HG03103 (cell line): ENCODE measurements around the gene C9orf85.

Source experiments
- ATAC-seq: cut with Tn5 transposase; IDR thresholded peaks from one replicate; pipeline ENCODE4 v1.9.1; 2021; ENCODE audit warnings: low read depth; ENCODE audit not compliant: unreplicated experiment

The C9orf85 gene

DNA sequence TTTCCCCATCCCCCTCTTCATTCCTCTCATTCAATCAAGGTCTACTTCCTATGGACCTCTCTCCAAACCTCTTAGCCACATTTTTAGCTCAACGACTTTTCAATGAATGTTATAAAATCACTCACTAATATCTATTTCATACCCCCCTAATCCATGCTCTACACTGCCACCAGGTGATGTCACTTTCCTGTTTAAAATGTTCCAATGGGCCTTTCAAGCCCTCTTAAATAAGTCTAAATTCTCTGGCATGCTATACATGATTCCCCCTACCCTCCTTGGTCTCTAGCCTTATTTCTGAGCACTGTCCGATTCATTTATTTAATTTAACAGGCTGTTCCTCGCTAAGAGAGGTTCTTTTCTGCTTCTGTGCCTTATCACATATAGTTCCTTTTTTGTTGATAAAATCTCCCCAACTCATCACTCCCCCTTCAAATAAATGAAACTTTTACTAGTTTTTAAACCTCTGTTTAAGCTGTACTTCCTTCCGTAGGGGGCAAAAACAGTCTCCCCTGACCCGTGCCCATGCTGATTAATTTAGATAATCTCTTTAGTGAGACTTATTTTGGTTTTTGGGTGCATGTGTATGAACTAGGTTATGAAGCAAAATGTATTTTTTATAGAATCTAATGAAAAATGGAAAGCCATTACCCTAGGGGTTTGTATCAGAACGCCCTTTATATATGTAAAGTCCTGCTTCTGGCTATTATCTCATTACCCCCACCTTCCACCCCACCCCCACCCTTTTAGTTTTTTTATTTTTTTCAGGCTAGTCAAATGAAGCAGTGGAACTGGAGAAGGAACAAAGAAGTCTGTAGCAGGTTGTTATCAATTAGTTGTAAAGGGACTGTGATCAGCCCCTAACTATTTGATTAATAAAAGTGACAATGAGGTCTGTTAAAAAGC is 9.5 kb upstream of the C9orf85 start:
- no peak for ATAC-seq

DNA sequence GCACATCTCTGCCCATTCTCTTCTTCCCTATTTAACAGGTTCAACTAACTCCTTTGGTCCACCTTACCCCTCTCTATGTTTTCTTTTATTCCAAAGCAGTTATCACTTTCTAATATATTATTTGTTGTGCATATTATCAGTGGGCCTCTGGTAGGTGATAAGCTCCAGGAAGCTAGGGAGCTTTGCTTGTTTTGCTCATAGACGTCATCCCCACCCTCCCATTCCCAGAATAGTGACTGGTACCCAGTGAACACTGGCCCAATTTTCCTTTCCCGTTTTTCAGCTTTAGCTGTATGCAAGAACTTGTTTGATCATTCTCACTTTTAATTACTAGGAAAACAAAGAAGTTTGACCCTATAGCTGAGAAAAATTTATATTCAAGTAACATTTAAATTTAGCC is 7.4 kb upstream of the C9orf85 start:
- no peak for ATAC-seq

DNA sequence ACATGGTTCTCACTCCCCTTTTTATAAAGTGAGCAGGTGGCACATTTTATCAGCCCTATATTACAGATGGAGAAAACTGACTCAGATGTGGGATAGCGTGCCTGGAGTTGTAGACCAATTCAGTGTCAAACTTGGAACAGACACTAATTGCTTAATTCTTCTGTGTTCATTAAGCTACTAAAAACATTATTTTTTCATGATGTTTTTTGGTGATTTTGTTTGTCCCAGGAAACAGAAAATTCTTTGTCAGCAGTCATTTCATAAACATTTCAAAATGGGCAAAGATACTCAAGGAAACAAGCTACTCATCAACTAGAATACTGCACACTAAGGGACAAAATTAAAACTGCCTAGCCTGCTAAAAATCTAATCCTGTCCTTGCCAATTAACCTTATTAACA is 2.6 kb upstream of the C9orf85 start:
- no peak for ATAC-seq

DNA sequence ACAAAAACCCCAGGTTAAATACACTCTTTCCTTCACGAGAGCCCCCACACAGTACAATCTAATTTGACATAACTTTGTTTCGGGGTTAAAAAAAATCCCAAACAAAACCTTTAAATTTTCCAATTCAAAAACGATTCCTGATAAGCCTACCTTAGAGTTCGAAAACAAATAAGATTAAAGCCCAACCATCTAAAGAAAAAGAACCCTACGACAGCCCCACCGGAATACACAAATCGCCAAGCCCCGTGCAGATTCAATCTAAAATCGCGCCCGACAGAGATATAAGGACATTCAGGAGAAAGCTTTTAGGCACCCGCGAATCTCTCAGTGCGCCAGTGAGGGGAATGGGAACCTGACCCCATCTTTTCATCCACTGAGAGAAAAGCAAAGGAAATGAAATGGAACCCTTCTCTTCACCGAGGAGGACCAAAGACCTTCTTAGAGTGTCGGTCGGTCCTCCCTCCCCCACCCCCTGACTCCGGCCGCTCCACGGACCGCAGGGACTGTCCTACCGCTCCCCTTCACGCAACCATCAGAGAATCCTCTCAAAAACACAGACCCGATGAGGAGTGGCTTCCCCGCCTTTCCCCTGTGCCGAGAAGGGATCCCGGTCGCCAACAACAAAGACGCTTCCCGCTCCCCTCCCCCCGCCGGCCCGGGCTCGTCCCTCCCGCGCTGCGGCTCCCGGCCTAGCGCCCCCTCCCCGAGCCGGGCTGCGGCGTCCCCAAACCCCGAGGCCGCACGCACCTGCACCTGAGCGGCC is 1.4 kb upstream of the C9orf85 start:
- ATAC-seq, result peak; percentile 3

DNA sequence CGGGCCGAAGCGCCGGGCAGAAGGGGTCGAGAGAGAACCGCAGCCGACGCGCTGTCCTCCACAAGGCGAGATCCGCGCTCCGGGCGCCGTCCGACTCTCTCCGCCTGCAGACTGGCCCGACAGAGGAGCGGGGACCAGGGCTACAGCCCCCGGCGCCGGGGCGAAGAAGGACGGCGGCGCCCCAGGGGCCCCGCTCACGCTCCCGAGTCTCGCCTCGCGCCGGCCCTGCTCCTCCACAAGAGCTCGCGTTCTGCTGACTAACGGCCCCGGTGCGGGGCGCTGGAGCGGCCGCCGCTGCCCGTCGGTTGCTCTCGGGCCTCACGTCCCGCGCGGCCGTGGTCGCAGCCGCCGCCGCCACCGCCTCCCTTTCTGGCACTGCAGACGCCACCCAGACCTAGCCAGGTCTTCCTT is 784 bp upstream of the C9orf85 start:
- peak; percentile 3 for ATAC-seq

DNA sequence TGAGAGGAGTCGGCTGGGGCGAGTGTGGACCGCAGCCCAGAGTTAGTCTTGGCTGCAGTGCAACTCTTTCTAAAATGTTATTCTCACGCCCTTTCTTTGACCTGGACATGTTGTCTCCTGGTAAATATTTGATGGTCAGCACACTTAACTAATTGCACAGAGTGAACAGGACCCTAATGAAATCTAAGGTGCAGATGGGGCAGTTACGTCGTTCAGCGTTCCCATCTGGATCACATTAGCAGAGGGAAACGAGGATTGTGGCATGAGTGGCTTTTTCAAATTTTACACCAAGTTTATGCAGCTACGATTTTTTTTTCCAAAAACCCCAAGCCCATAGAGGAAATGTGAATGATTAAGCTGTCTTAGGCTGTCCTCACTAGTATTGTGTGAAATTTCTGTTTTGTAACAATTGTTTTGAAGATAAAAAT is 483 bp downstream of the C9orf85 start:
- ATAC-seq, result no peak

DNA sequence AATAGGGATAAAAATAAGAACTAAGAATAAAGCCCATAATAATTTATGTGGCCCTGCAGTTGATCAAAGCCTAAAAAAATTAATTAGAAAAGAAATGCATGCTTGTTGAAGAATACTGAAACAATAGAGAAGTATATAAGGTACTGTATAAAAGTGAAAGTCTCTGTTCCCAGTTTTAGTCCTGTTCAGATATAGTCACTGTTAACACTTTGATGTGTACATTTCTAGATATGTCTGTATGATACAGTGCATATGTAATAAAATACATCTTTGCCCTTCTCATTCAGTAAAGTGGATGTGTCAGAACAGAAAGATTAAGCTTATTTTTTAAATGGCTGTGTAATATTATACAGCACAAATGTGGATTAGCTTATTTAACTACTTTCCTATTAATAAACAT is 4.1 kb downstream of the C9orf85 start:
- ATAC-seq, result no peak

DNA sequence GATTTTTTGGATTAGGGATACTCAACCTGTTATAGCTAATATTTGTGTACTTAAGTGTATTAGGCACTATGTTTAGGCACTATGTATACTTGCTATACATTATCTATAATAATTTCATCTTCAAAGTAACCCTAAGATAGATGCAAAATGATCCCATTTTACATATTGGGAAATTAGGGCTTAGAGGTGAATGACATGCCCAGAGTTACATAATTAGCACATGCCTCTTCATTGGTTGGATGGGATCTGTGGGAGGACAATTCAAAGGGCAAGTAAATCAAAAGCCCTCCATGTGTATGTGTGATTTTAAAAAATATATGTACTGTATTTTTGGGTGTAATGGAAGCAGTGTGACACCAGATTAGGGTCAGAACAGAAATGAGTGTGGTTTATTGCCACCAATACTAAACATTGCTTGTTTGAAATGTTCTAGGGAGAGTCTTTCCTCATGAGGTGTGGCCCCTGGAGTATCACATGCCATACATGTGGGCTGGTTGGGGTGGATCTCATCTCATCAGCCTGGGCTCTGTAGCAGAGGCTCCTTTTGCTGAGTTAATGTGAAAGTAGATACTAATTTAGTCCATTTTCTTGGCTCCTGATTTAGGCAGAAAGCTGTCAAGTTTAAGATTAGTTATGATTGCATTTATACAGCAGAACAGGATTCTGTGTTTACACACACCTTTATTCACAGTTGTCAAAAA is 5.5 kb downstream of the C9orf85 start:
- peak; percentile 84 for ATAC-seq

DNA sequence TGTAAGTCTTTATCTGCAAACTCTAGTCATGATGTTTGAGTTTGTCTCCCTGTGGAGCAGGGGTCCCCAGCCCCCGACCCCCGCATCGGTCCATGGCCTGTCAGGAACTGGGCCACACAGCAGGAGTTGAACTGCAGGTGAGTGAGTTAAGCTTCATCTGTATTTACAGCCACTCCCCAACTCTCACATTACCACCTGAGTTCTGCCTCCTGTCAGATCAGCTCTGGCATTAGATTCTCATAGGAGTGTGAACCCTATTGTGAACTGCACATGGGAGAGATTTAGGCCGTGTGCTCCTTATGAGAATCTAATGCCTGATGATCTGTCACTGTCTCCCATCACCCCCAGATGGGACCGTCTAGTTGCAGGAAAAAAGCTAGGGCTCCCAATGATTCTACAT is 7.0 kb downstream of the C9orf85 start:
- ATAC-seq, result no peak

DNA sequence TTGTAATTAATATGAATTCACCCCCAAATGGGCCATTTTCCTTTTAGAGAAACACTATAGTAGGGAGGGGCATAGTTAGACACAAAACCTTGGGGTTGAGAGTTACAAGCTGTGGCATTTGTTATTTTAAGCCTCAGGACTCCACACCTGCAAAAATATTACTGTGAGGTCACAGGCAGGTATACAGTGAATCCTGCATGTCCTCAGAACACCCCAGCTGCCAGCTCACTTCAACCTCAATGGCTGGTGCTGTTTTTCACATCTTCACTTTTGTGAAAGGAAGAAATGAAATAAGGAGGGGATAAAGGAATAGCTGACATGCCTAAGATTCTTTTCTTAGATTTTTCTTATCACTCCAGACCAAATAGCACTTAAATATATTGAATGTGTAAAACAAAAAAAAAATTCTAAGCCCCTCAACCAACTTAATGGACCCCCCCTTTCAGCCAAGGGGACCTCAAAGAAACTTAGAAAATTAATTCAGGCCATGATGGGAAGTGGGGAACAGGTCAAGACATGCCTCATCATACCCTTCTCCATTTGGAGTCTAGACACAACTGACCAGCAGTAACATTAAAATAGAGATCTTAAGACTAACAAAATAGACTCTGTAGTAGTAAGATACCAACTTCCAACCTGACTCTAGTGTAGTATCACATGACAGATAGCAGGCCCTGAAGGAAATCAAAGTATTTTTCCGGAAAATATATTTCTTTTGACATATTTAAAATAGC is 9.2 kb downstream of the C9orf85 start:
- ATAC-seq, result no peak

DNA sequence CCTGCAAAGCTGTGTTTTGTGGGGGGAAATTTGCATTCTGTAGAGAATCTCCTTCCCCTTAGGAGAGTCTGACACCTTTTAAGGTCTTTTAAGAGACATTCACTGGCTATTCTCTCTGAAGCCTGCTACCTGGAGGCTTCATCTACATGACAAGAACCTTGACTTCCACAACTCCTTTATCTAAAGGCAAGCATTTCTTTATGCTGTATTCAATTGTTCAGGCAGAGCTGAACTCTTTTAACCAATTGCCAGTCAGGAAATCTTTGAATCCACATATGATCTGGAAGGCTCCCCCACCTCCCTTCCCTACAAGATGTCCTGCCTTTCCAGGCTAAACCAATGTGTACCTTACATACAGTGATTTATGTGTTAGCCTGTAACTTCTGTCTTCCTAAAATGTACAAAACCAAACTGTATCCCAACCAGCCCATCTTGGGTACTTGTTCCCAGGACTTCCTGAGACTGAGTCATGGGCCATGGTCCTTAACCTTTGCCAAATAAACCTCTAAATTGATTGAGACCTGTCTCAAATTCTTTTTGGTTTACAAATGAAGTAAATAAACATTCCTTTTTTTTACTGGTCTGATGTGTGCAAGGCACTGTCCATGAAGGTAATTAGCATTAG is 9.9 kb downstream of the C9orf85 start:
- no peak for ATAC-seq

DNA sequence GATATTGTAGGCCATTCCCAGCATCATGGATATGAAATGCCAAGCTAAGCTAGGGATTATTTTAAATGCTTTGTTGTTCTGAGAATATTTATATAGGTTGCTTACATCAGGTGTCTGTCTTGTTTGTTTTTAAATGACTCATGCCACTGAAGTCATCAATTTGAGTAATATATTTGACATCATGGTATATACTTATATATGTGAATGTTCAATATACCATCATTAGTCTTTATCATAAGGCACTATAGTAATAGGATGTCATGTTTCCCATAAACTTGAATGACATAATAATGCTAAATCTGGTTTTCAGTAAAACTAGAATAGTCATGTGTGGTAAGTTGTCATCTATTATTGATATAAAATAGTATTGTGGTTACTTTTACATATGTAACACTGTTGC is 13.1 kb downstream of the C9orf85 start:
- ATAC-seq, result no peak

DNA sequence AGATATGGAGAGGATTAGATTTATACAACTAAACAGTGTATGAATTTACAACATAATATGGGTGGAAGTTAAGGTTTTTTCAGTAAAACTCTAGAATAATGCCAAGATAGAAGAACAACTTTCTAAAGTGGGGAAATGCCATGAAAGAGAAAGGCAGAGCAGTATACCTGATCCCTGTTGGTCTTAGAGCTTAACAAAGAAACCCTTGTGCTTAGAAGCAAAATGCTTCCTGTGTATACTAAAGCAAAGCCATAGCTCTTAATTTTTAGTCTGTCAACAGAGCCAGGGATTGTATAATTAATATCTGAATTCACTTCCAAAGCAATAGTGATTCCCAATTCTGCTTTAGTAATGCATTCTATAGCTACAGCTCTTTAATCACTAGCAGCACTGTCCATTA is 14.4 kb downstream of the C9orf85 start:
- ATAC-seq, result no peak

DNA sequence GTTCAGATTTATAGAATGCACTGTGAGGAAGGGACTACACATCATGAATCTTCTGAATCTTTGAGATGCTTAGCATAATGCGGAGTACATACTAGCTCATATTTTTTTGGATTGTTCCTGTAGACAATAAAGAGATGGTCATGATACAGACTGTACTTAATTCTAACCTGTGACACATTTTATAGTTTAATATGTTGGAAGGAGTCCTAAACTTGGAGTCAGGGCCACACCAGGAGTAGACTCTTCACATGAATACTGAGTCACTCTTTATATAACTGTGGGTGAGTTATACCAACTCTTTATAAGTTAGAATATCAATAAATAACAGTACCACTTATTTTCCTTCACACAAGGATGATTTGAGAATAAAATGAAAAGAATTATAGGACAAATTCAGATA is 16.9 kb downstream of the C9orf85 start:
- no peak for ATAC-seq

DNA sequence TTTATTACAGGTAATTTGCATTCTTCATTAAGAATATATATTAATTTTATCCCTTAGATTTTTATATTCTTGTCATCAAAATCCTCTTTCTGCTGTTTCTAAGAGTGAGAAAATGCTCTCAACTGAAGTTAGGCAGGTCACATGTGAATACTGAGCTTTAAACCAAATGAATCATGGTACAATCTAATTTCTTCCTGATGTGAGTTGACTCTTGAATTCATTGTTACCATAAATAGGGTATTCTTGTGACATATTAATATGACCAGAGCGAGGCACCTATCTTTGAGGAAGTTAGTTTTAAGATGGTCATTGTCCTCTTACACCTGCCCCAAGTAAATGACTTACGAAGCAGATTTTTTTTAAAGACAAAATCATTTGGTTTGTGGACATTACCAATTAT is 17.4 kb downstream of the C9orf85 start:
- no peak for ATAC-seq

DNA sequence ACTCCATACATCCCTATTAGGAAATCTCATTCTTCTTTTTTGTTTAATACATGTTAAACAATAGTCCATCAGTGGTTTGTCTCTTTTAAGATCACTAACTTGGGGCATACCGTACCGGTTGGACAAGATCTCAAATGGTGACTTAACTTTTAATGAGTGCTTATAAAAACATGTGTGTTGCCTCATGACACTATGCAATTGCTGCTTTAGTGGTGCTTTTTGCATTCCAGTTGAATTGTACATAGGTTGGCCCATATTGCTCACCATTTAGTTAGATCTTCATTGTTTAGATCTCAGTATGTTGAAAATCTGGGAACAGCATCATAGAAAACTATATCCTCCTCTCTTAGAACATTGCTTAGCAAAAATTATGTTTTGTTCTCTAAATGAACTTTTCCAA is 17.8 kb downstream of the C9orf85 start:
- no peak for ATAC-seq

DNA sequence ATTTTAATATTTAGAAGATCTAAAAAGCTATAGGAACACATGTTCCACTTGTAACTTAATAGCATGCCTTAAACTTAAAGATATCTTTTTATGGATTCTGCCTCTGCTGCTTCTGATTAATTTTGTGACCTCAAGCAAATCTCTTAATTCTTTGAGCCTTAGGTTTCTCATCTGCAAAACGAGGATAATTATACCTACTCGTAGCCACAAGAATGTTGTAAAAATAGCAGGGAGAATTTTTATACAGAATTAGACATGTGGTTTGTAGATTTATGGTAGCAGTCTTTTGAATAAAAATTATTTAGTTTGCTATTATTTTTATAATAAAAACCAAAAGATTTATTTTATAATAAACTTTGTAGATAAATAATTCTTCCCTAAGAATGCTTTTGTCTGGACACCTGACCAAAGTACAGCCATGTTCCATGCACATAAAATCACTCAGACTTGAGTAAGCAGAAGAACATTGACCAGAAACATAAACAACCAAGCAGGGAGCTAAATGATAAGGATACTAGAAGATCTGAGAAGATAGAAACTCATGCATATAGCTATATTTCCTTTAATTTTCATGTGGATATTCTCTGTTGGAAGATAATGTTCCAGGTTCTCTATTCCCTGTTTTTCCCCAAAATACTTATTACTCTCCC is 18.5 kb downstream of the C9orf85 start:
- ATAC-seq, result no peak

DNA sequence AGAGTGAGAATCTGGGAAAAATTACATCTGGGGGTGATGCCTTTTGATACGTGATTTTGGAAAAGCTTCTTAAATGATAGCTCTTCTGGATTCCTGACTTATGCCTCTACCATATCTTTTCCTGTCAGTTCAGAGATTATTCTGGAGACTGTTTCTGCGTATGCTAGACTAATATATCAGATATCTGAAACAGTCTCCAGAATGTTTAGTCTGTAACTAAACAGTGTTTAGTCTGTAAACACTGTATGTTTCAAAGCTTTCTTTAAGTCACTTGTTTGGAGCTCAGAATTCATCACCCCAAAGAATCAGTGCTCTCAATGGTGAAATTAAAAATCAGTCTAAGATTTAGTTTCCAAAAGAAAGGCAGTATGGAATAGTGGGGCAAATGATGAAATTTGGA is 19.7 kb downstream of the C9orf85 start:
- ATAC-seq, result no peak

DNA sequence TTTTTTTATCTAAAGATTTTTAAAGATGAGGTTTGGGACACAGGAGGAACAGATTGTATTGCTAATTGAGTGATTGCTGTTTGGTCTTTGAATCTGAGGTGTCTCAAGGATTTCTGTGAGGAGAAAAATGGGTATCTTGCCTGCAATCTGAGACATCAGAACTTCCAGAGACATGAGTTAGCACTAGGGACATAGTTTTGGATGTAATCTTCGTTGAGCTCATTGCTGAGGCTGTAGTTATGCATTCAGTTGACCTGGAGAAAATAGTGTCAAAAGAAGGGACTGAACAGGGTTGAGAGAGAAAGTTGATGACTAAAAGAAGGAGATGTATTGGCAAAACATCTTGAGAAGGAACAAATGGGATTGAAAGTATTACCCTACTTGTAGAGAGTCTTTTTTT is 24.6 kb downstream of the C9orf85 start:
- ATAC-seq, result no peak
